NB4 (cell line): ENCODE measurements around the gene EPS8.
A peak's percentile ranks its signal among the peaks of the same experiment; 100 is the strongest.

Experiments used
- DNase-seq: peaks from one replicate; pipeline ENCODE4 v3.0.0; 2010; ENCODE audit warnings: low read depth
- H3K4me3 ChIP-seq: one replicate; pipeline ENCODE4 v1.5.1; 2011; ENCODE audit warnings: mild to moderate bottlenecking, low read depth, low read length, moderate library complexity
- CTCF ChIP-seq: IDR thresholded peaks from one replicate; pipeline ENCODE4 v1.5.1; 2012; ENCODE audit warnings: low read depth, low read length
- MAX ChIP-seq: IDR thresholded peaks from 2 replicates; pipeline ENCODE4 v1.6.1; 2011; ENCODE audit warnings: low read depth, low read length
- MYC ChIP-seq: IDR thresholded peaks from 2 replicates; pipeline ENCODE4 v1.6.1; 2011; ENCODE audit warnings: low read depth, low read length
- POLR2A ChIP-seq: IDR thresholded peaks from 2 replicates; pipeline ENCODE4 v1.6.1; 2011; ENCODE audit warnings: mild to moderate bottlenecking; ENCODE audit not compliant: insufficient read length; ENCODE audit errors: extremely low read depth

The EPS8 gene

GRCh38 chr12:15789220-15790171, at the start of gene EPS8:
TSS of gene EPS8 (minus strand) at chr12:15789388. CDS start at chr12:15682951, 106,437 bp downstream.
- TF ChIP-seq MAX: no peak
- no peak for TF ChIP-seq CTCF
- peak; percentile 30 for TF ChIP-seq POLR2A
- TF ChIP-seq MYC: no peak

GRCh38 chr12:15837141-15837790, 48.1 kb upstream of the EPS8 start:
- TF ChIP-seq CTCF: no peak
- TF ChIP-seq MYC: no peak
- DNase-seq: no peak
- no peak overlapping the region for H3K4me3 ChIP-seq

More at GRCh38 chr12:15789220-15790171, at the start of gene EPS8:
- H3K4me3 ChIP-seq: peak within 1 kb of the TSS; percentile 60
- peak; percentile 91 for DNase-seq

GRCh38 chr12:15834575-15834974, 45.4 kb upstream of the EPS8 start:
- TF ChIP-seq MYC (no peak), MAX (no peak), POLR2A (no peak), CTCF (no peak)

GRCh38 chr12:15831315-15831978, 42.3 kb upstream of the EPS8 start:
- H3K4me3 ChIP-seq: no peak overlapping the region
- no peak for TF ChIP-seq MYC
- TF ChIP-seq POLR2A: no peak
- TF ChIP-seq CTCF: no peak
- TF ChIP-seq MAX: no peak
- no peak for DNase-seq

More at GRCh38 chr12:15834575-15834974, 45.4 kb upstream of the EPS8 start:
- DNase-seq: no peak
- H3K4me3 ChIP-seq: no peak overlapping the region

GRCh38 chr12:15830538-15830937, 41.4 kb upstream of the EPS8 start:
- no peak overlapping the region for H3K4me3 ChIP-seq
- TF ChIP-seq POLR2A: no peak
- TF ChIP-seq MAX: no peak
- no peak for TF ChIP-seq MYC
- TF ChIP-seq CTCF: no peak
- DNase-seq: no peak
